Measurements from ENCODE around the gene LRIG3. TPM values are rescaled to one million over a fixed set of nuclear protein-coding genes. Genes with fewer than 3 reads are reported as not detected.

The LRIG3 gene
- polyA plus RNA-seq, 1 of the 3 experiments (the other 2 are of a cell fraction): 0.03 TPM

DNA sequence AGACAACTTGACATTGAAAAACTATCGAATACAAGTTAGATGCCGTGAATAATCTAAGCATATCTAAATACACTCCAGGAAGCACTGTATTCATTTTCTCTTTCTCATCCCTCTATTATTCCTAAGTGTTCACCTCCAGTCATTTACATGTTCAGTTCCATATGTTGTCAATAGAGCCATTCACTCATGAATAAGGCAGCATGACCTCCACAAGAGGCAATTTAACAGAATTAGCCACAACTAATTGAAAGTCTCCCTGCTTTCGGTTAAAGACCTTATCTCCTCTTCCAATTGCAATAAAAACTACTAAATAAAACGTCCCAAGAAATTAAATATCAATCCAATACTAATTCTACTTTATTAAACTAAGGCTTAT, 1.8 kb downstream of the LRIG3 start:
- Histone ChIP-seq H3K36me3 (replicated peaks in 1 of 2; ENCODE audit: control insufficient read depth in 1 of 2, insufficient read depth in 2 of 2, low read length in 1 of 2) (no peaks in the 10 kb centered on the region), H3F3A (replicated peaks; ENCODE audit: insufficient read depth) (no peaks in the 10 kb centered on the region), H4K20me1 (ENCODE audit: insufficient read depth) (no peaks in the 10 kb centered on the region), H3K4me2 (no peak overlapping the region), H2AFZ (ENCODE audit: low read depth) (no peak overlapping the region), H3K9me2 (no peaks in the 10 kb centered on the region), H3K4me3 (ENCODE audit: low read depth in 2 of 2, low read length in 1 of 2) (no peak overlapping the region), H3K9me3 (no peaks in the 10 kb centered on the region), H3K4me1 (ENCODE audit: control insufficient read depth in 1 of 2, insufficient read depth in 2 of 2, low read depth in 1 of 2, low read length in 1 of 2) (peaks cover 0 to 7% of the 10 kb centered on the region in 2 experiments; a peak in 1 of 4 replicates), H3K27ac (ENCODE audit: low read depth in 2 of 2, low read length in 1 of 2) (no peak overlapping the region), H3K27me3 (ENCODE audit: insufficient read depth) (peaks cover 34% of the 10 kb centered on the region), H3K79me2 (ENCODE audit: insufficient read depth) (no peaks in the 10 kb centered on the region), H3K9ac (no peak overlapping the region)
- ChIA-PET CTCF (no interaction called here), POLR2A (no interaction called here)
- TF ChIP-seq CHD2 (IDR thresholded peaks at IDR 0.05; ENCODE audit: low read length, partially characterized antibody) (no peak), EP300 (IDR thresholded peaks at IDR 0.05; ENCODE audit: borderline replicate concordance in 1 of 2, low read depth in 1 of 2, low read length in 1 of 2) (no peak), FOXJ3 (CRISPR knock-in tag; IDR thresholded peaks at IDR 0.05) (no peak), NFIC (IDR thresholded peaks at IDR 0.05; ENCODE audit: borderline replicate concordance) (no peak)
- TF ChIP-seq, protein P1, sequence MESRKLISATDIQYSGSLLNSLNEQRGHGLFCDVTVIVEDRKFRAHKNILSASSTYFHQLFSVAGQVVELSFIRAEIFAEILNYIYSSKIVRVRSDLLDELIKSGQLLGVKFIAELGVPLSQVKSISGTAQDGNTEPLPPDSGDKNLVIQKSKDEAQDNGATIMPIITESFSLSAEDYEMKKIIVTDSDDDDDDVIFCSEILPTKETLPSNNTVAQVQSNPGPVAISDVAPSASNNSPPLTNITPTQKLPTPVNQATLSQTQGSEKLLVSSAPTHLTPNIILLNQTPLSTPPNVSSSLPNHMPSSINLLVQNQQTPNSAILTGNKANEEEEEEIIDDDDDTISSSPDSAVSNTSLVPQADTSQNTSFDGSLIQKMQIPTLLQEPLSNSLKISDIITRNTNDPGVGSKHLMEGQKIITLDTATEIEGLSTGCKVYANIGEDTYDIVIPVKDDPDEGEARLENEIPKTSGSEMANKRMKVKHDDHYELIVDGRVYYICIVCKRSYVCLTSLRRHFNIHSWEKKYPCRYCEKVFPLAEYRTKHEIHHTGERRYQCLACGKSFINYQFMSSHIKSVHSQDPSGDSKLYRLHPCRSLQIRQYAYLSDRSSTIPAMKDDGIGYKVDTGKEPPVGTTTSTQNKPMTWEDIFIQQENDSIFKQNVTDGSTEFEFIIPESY (IDR thresholded peaks at IDR 0.05; ENCODE audit: borderline replicate concordance, low read depth): no peak
- TF ChIP-seq, protein P2, sequence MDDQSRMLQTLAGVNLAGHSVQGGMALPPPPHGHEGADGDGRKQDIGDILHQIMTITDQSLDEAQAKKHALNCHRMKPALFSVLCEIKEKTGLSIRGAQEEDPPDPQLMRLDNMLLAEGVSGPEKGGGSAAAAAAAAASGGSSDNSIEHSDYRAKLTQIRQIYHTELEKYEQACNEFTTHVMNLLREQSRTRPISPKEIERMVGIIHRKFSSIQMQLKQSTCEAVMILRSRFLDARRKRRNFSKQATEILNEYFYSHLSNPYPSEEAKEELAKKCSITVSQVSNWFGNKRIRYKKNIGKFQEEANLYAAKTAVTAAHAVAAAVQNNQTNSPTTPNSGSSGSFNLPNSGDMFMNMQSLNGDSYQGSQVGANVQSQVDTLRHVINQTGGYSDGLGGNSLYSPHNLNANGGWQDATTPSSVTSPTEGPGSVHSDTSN (IDR thresholded peaks at IDR 0.05): no peak
- no peak for DNase-seq
- 14% methylated on average over 4 of the region's 4 CpGs for WGBS (ENCODE audit: low lambda C conversion rate)

DNA sequence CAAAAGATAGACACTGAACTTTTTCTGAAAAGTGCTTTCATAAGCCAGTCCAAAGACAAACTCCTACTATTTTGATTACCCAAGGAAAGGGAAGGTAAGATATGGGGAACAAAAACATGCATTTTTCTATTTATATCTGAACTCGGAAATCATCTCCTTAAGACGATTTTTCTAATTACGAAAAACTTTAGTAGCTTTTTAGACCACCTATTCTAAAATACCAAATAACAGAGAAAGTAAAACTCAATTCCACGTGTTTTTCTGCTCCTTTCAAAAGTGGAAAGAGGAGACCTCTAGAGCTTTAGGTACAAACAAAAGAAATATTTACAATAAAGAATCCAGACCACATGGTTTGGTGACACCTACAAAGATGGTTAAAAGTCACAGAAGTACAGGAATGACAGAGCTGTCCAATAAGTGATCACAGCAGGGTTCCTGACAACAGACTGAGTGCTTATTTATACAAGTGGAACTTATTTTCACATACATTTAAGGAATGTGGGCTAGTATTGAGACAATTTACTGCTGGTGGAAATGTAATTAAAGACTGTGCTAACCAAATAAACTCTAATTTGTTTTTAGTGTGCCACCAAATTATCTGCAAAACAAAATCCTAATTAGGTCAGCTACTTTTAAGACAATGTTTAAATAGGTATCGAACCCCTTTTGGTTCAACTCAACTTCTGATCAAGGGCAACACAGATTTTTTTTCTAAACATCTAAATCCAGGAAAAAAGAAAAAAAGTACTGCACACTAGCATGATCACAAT, 2.4 kb downstream of the LRIG3 start:
- Histone ChIP-seq H3K9me2 (no peaks in the 10 kb centered on the region), H3K36me3 (replicated peaks in 1 of 2; ENCODE audit: control insufficient read depth in 1 of 2, insufficient read depth in 2 of 2, low read length in 1 of 2) (no peaks in the 10 kb centered on the region), H3F3A (replicated peaks; ENCODE audit: insufficient read depth) (no peaks in the 10 kb centered on the region), H3K27ac (ENCODE audit: low read depth in 2 of 2, low read length in 1 of 2) (no peak overlapping the region), H4K20me1 (ENCODE audit: insufficient read depth) (no peaks in the 10 kb centered on the region), H3K27me3 (ENCODE audit: insufficient read depth) (peaks cover 34% of the 10 kb centered on the region), H3K79me2 (ENCODE audit: insufficient read depth) (no peaks in the 10 kb centered on the region), H3K9me3 (no peaks in the 10 kb centered on the region), H3K4me3 (ENCODE audit: low read depth in 2 of 2, low read length in 1 of 2) (no peak overlapping the region), H3K9ac (no peak overlapping the region), H3K4me2 (no peak overlapping the region), H3K4me1 (ENCODE audit: control insufficient read depth in 1 of 2, insufficient read depth in 2 of 2, low read depth in 1 of 2, low read length in 1 of 2) (peaks cover 0 to 7% of the 10 kb centered on the region in 2 experiments; a peak in 1 of 4 replicates), H2AFZ (ENCODE audit: low read depth) (no peak overlapping the region)
- 16% methylated on average over 5 of the region's 5 CpGs for WGBS (ENCODE audit: low lambda C conversion rate)
- POLR2A ChIA-PET: no interaction called here
- CTCF ChIA-PET: interaction anchor here (0.8 kb wide), 1 partner anchor 23 kb away, joined by 3 read pairs; no protein-coding TSS in a partner anchor
- DNase-seq: no peak
- no peak for TF ChIP-seq GATA2 (CRISPR knock-in tag; IDR thresholded peaks at IDR 0.05)
- TF ChIP-seq, protein P1 (IDR thresholded peaks at IDR 0.05; ENCODE audit: borderline replicate concordance, low read depth): no peak
- no peak for TF ChIP-seq NFIC (IDR thresholded peaks at IDR 0.05; ENCODE audit: borderline replicate concordance)

All from SK-N-SH (cell line).